HG02678 (cell line): ENCODE data around the gene ELAC2.
"Not testable (repeated sequence)": the region's sequence is repeated elsewhere in the genome, so short reads cannot be mapped to it uniquely, and the experiment has no call there.

Source experiments
- ATAC-seq: cut with Tn5 transposase; IDR thresholded peaks from one replicate; pipeline ENCODE4 v1.9.1; 2021; ENCODE audit warnings: mild to moderate bottlenecking, moderate library complexity; ENCODE audit not compliant: unreplicated experiment

The ELAC2 gene

DNA sequence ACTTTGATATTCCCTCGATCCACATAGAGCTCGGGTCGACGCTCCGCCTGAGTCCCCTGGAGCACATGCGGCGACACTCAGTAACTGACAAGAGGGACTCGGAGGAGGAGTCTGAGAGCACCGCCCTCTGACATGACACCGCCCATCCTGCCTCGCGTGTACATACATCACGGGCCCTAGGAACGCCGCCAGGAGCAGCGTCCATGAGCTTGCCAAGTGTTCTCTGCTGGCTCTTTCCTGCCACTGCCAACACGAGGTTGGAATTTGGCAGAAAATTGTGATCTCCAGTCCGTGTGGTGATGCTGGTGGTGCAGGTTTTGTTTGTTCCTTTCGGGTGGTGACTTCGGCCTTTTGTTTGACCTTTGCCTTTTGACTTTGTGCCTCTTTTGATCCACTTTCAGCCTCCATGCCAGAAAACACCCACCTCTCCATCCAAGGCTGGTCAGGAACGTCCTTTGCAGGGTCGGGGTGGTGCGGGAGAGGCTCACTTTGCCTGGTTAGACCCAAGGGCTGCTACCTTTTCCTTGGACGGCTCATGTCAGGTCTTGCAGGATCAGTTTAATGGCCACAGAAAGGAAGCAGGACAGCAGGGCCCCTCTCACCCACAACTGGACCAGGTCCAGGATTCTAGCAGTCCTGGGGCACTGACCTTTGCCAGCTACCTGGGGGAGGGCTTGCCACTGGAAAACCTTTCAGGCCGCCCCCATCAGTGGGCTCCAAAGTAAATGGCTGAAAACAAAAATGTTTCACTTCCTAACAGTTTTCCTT lies 27.6 kb downstream of the ELAC2 start:
- no peak for ATAC-seq

DNA sequence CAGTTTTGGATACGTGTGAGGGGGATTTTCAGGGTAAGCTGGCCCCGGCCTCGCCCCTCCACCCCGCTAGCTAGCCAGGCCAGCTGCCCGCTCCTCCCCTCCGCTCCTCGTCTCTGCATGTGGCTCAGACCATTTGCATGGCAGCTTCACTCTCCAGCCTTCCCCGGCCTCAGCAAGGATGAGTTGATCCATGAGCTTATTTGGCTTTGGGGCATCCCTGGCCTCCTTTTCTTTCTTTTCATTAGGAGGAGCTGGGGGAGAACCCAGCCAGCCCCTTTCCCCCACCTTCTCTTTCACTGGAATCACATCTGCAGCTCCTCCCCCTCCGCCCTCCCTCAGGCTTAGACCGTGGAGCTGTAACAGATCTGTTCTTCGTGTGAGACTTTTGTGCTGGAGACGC lies 30.7 kb downstream of the ELAC2 start:
- no peak for ATAC-seq

DNA sequence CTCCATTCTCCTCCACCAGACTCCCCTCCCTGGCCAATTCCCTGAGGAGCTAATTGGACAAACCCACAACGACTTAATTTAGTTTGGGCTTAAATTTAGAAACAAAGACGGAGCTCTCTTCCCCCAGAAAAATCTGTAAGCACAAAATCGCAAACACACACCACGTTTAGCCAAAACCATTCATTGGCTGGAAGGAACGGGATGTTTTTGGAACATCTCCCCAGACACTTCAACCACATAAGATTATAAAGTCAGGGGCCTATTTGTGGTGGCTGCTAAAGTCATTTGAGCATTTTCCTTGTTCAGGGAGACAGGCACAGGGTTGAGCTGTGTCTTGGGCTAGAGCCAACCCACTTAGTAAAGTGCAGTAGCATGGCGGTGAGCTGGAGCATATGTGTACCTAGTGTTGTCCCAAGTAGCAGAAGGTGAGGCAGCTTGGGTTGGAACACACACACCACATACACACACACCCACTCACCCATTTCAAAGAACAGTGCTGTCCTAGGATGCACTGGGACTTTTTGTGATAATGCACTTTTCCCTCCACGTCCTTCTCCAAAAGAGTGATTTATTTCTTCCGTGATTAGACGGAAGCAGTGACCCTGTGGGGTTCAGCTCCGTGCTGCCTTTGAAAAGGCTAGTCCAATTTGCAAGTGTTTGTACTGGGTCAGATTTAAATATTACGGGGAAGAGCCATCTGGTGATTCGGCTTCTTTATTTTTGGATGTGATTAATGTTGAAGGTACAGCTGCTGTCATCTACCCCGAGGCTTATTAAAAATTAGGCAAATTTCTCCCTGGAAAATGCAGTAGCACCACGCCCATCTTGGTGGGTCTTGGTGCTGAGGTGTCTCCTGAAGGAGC lies 32.2 kb downstream of the ELAC2 start:
- no peak for ATAC-seq

DNA sequence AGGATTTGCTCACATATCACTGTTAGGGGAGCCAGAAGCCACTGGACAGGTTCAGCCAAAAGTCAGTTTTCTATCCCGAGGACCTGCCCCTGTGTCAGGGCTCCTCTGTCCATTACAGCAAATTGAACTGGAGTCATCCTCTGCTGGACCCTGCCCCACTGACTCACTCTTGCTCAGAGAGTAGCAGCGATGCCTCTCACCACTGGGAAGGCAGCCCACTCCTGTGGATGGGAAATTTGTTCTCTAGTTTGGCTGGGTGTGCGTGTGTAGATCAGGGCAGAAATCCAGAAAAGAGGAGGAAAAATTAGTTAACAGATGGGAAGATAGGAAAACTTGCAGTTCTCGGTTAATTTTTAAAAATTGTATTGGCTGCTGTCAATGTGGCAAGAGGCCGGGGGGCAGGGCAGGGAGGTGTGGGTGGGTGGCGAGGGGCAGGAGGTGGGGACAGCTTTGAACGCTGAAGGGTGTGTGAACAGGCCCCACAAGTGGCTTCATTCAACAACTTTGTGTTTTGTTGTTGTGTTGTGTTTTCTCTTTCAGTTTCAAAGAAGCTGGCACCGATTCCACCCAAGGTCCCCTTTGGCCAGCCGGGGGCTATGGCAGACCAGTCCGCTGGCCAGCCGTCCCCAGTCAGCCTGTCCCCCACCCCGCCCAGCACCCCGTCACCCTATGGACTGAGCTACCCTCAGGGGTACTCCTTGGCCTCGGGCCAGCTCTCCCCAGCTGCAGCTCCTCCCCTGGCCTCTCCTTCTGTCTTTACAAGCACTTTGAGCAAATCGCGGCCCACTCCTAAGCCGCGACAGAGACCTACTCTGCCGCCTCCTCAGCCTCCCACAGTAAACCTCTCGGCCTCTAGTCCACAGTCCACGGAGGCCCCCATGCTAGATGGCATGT lies 33.6 kb downstream of the ELAC2 start:
- no peak for ATAC-seq

DNA sequence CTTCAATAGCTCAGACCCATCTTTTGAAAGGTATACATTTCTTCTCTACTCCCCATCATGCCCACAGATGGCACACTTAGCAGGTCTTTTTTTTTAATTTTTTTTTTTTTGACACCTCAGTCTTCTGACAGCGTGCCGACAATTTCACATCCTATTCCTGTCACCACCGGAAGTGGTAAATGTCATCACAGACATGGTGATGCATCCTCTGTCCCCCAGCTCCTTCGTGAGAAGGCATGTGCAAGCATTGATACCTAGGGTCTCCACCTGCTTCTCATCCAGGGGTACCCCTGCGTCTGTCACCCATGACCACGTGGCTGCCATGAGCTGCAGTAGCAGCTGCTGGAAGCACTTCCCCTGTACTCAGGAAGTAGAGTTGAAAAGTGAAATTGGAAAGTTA lies 35.6 kb downstream of the ELAC2 start:
- ATAC-seq = no peak

DNA sequence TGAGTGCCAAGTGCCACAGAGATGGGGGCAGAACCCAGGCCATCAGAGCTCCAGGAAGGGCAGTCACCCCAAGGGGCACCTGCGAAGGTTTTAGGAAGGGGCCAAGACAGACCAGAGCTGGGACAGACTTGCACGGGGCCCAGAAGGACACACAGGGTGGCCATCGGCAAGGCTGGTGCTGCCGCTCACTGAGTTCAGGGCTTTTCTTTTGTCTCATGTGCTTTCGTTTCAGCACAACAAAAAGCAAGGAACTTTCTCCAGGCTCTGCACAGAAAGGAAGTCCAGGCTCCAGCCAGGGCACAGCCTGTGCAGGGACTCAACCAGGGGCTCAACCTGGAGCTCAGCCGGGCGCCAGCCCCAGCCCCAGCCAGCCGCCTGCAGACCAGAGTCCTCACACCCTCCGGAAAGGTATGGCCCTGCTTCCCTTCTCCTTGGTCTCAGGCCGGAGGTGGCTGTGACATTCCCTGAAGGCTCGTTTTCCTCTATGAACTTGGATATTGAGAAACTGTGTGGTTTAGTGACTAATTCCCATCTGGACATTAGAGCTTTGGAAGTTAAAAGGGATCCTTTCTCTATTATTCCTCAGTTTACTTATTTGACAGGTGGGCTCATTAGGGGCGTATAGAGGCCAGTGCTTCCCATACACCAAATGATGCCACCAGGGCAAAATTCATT lies 37.9 kb downstream of the ELAC2 start:
- no peak for ATAC-seq

DNA sequence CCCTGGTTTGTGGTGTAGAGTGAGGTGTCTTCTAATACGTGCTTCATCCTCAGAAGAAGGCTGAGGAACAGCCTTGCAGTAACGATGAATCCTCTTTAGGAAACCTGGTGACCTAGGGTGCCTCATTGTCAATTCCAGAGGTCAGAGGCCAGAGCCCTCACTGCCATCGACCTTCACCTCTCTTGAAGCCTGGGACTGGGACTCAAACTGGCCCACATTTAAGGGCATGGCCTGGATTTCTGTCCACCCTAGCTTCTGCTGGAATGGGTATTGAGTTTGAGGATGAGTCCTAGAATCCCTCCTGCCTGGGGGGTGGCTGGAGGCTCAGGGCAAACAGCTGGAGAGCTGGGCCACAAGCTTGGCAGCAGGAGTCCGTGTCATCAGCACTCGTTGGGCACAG lies 38.6 kb downstream of the ELAC2 start:
- no peak for ATAC-seq

DNA sequence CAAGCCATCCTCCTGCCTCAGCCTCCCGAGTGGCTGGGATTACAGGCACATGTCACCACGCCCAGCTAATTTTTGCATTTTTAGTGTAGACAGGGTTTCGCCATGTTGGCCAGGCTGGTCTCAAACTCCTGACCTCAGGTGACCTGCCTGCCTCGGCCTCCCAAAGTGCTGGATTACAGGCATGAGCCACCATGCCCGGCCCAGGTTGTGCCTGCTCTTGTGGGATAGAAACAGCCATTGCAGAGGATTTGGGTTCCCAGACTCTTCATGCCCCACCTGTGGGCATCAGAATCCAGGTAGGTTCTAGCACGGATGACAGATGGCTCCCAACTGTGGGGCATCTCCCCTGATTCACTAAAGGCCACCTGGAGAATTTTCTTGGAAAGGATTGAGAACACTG lies 39.0 kb downstream of the ELAC2 start:
- ATAC-seq = not testable (repeated sequence)

DNA sequence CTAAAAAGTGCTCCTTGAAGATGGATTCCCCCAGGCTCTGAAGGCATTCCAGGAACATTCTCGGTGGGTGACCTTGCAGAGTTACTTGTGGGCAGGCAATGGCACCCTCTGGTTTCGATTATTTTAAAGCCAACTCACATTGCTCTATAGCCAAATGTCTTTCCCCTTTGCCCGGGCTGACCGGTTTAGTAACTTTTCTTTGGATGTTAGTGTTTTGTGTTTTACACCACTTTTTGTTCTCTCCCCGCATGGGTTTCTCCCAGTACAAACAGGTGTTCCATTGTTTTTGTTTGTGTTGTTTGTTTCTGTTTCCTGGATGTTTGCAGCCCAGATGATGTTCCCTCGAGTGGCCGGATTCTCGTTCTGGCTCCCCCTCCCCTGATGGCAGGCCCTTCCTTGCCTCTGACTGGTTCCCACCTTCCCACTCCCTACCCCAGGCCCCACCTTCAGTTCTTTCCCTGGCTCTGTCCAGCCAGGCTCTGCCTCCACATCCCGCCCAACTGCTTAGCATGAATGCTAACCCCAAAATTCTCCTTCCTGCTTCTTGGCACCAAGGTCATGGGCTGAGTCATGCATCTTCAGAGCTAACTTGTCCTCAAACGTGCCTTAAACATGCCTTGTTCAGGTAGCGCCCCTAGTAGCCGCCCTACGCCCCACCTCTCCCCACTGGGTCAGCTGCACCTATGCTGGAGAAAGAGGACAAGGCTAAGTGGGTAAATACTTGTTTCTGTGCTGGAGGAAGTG lies 40.6 kb downstream of the ELAC2 start:
- no peak for ATAC-seq

DNA sequence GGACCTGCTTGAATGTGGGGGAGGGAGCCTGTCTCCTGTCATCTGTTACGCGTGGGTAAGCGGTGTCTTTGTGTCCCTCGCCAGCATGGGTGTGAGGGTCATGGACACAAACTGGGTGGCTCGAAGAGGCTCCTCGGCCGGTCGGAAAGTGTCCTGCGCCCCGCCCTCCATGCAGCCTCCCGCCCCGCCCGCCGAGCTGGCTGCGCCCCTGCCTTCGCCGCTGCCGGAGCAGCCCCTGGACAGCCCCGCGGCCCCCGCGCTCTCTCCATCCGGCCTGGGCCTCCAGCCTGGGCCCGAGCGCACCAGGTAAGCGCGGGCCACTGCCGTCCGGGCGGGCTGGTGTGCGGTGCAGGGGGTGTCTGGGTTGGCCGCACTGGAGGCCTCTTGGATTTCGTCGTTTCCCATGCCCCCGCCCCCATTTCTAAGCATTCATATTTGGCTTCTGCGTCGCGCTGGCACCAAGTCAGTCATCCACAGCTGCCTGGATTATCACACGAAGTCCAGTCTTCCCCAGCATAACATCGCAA lies 43.8 kb downstream of the ELAC2 start:
- no peak for ATAC-seq

DNA sequence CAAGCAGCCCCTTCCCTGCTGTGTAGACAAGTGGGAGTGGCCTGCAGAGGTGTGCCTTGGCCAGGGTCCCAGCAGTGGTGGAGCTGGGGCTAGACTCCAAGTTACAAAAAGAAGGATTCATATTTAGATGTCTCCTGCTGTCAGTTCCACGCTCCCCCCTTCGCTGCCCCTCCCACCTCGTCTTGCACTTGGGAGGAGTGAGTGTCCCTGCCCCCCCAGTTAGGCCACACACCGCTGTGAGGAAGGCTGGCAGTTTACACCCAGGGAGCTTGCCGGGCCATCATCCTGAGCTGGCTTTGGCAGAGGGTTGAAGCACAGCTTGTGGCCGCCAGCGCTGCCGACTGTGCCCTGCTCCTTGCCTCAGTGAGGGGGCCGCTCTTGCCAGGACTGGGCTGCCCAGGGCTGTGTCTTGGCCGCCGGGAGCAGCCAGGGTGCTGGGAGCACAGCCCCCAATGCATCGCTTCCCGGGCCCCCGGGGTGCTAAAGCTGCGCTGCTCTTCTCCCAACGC lies 44.3 kb downstream of the ELAC2 start:
- no peak for ATAC-seq

DNA sequence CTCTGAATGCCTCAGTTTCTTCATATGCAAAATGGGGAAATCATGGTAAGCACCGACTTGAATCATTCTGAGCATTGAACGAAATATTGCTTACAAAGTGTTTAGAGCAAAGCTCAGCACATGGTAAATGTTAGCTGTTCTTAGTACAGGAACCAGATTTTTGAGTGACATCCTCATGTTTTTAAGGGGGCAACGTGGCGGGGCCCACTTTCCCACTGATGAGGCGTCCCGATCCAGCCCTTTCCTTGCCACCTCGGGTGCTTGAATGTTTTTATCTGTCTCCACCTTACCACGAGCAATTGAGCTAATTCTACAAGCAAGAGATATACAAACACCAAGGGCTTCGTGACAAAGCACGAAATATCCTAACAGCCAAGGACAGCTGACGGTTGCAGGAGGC lies 49.9 kb downstream of the ELAC2 start:
- ATAC-seq = no peak

DNA sequence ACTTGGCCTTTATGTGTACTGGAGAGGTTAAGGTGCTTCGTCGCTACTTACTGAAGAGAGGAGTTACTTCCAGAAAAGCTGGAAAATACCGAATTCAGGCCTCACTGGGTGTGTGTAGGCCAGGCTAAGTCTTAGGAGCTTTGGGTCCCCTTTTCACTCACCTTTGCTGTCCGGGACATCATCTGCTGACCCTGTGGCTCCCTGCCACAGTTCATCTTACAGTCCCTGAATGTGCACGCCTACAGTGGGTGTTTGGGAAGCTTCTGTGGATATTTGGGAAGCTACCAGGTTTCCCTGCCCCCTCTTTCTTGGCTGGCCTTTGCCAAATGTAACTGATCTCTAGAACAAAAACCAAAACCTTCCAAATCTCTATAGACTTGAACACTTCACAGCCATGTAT lies 51.4 kb downstream of the ELAC2 start:
- no peak for ATAC-seq

DNA sequence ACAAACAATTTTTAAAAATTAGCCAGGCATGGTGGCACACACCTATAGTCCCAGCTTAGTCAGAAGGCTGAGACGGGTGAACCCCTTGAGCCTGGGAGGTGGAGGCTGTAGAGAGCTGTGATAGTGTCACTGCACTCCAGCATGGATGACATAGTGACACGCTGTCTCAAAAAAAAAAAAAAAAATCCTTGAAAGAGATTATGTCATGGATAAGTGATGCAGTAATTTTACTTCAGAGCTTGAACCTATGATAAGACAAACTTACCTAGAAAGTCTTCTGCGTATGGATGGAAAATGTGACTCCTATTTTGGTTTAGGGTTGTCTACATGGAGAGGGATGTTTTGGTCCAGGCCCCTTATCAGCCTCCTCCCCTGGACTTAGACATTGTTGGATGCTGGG lies 51.8 kb downstream of the ELAC2 start:
- no peak for ATAC-seq

DNA sequence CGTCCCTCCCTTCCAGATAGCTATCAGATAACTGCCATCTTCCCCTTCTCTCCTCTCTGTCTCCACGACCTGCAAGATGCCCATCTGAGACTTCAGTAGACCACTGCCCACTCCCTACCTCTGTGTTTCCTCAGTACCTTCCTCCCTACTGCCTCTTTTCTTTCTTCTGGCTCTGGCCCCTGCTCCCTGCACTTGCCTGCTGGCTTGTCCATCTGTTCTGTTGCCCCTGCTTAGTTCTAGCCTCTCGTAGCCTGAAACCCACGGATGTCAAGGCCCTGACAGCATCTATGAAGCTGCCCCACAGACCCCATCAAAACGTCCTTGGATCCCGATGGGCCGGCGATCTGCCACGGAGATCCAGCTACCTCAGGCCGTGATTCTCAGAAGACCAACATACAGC lies 53.0 kb downstream of the ELAC2 start:
- no peak for ATAC-seq

DNA sequence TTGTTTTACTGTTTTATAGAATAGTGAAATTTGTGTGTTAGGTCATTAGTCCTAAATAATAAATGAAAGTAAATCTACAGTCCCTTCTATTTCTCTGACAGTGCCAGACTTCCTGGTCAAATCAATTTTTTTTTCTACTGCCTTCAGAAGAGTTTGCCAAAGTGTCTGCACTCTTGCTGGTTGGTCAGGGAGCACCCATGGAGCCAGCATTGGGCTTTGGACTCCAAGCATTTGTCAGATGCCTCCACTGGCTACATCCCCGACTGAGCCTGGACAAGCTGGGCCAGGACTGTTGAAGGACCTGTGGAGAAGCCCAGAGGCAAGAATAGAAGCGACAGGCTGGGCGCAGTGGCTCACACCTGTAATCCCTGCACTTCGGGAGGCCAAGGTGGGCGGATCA lies 53.7 kb downstream of the ELAC2 start:
- no peak for ATAC-seq

DNA sequence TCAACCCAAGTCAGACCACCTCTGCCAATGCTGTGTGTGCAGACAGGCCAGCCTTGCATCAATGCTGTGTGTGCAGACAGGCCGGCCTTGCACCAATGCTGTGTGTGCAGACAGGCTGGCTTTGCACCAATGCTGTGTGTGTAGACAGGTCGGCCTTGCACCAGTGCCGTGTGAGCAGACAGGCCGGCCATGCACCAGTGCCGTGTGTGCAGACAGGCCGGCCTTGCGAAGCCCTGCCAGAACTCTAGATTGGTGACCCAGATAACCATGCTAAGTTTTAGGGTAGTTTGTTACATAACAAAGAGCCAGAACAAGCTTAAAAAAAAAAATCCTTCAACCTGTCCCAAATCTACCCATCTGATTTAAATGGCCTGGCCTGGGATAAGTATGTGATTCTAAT lies 54.3 kb downstream of the ELAC2 start:
- ATAC-seq = no peak

DNA sequence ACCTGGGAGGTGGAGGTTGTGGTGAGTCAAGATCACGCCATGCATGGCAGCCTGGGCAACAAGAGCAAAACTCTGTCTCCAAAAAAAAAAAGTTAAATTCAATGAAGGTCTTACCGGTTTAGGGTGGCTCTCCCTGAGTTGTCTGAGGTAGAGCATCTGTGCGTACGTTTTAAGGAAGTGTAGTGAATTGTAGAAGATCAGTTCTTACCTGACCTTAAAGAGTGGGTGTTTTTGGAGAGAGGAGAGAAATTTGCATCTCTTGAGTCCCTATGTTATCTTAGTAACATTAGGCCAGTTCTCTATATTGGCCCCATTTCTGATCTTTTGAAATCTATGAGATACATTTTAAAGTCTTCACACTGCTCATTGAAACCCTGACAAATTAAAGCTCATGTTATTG lies 56.2 kb downstream of the ELAC2 start:
- ATAC-seq = no peak

DNA sequence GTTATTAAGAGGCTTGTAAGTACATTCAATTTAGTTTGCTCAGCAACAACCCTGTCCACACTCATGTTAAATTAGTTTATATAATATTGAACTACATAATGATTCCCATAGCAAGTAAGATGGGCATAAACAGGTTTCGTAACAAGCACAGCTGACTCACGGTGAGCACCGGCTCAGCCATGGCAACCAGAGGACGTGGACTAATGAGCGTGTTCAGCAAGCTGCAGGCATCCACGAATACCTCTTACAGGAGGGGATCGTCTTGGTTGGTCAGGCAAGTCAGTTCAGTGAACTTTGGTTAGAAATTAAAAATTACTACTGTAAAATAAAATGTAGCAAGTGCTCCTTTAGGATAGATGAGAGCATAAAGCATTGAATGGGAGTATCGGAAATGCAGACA lies 58.4 kb downstream of the ELAC2 start:
- no peak for ATAC-seq

DNA sequence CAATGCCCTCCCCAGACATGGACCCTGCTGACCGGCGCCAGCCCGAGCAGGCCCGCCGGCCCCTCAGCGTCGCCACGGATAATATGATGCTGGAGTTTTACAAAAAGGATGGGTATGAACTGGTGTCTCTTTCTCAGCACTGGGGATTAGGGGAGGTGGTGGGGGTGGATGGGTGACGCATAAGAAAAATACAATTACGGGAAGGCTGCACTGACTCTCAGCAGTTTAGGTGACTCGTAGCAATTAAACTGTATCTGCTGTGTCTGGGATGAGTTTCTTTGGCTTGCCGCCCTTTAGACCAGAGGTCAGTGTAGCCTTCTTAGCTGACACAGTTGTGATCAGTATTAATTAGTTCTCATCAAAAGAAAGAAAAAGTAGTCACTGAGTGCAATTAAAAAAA lies 59.0 kb downstream of the ELAC2 start:
- no peak for ATAC-seq
